K562 (cell line): Measurements from ENCODE around the gene MX1. TPM values are rescaled to one million over a fixed set of nuclear protein-coding genes. Genes with fewer than 3 reads are reported as not detected.

Experiments used
- ATAC-seq: fragments of 200-7000 bp; cut with Tn5 transposase; 3 replicates; pipeline ENCODE4 v1.9.1; 2020; ENCODE audit warnings: moderate library complexity
- BruUV-seq: library from RNA; stranded (reverse); fragments of 400-500 nt; replicated peaks from 2 replicates; lab custom pipeline; 2021; lab: Mats Ljungman, UMichigan
- CTCF ChIA-PET: fragments of 300-600 bp; formaldehyde crosslinking; extraction: SDS; loops from one replicate; lab custom pipeline; 2021; ENCODE audit warnings: low intra/inter-chr PET ratio; lab: Yijun Ruan, JAX
- POLR2A ChIA-PET: fragments of 300-600, 350-650 bp; sonication (Branson Sonifier 250); formaldehyde crosslinking; extraction: SDS; loops from one replicate; lab custom pipeline; 2021; ENCODE audit warnings: antibody characterized with exemption, inconsistent platforms; lab: Yijun Ruan, JAX
- DNase-seq, 4 experiments: peaks; one replicate each; pipeline versions ENCODE4 v3.0.0 to v3.0.0-alpha.2; 2011 to 2018; ENCODE audit warnings: low spot score in 3 of 4, mixed read lengths in 3 of 4; ENCODE audit errors: extremely low read depth in 1 of 4
- FAIRE-seq: peaks from 2 replicates; lab custom pipeline; 2011; peaks lifted over from hg19 to GRCh38; lab: Jason Lieb, UNC
- H2AFZ ChIP-seq: 2 replicates; pipeline ENCODE4 v1.6.0; 2011; ENCODE audit warnings: low read depth, low read length, control low read depth, inconsistent platforms
- H3K27ac ChIP-seq: fragments of 200-600 bp; 3 replicates; pipeline ENCODE4 v1.8.0; 2011; ENCODE audit warnings: low read depth, mild to moderate bottlenecking, control low read depth, inconsistent platforms, low read length, moderate library complexity, mixed read lengths; ENCODE audit errors: extremely low read depth
- H3K27me3 ChIP-seq, 2 experiments: fragments of 300-600 bp in 1 of 2; 2 replicates in 1 of 2; 3 replicates in 1 of 2; pipeline versions ENCODE4 v1.6.0 to v1.8.0; 2011; ENCODE audit warnings: inconsistent platforms in 2 of 2, low read length in 2 of 2, mild to moderate bottlenecking in 1 of 2, mixed read lengths in 1 of 2, moderate library complexity in 1 of 2; ENCODE audit not compliant: control insufficient read depth in 2 of 2, insufficient read depth in 2 of 2
- H3K36me3 ChIP-seq: fragments of 300-600 bp; 3 replicates; pipeline ENCODE4 v1.8.0; 2011; ENCODE audit warnings: mild to moderate bottlenecking, low read length, inconsistent platforms; ENCODE audit not compliant: control insufficient read depth, insufficient read depth
- H3K4me1 ChIP-seq, 2 experiments: fragments of 200-600 bp in 1 of 2; replicated peaks in 1 of 2; 2 replicates in 1 of 2; 3 replicates in 1 of 2; pipeline versions ENCODE4 v1.5.1 to v1.8.0; 2011; ENCODE audit warnings: inconsistent platforms in 2 of 2, low read length in 2 of 2, mild to moderate bottlenecking in 1 of 2, mixed read lengths in 1 of 2, moderate library complexity in 1 of 2; ENCODE audit not compliant: control insufficient read depth in 2 of 2, insufficient read depth in 2 of 2
- H3K4me2 ChIP-seq: 2 replicates; pipeline ENCODE4 v1.6.1; 2011; ENCODE audit warnings: low read length, control low read depth, inconsistent platforms, mixed read lengths; ENCODE audit not compliant: insufficient read depth
- H3K4me3 ChIP-seq: fragments of 200-600 bp; sonication (generic), shearing (Covaris generic); 2 replicates; pipeline ENCODE4 v1.5.1; 2016; ENCODE audit warnings: control low read depth, inconsistent platforms
- H3K79me2 ChIP-seq: fragments of 200-600 bp; 3 replicates; pipeline ENCODE4 v1.8.0; 2011; ENCODE audit warnings: low read length, inconsistent platforms; ENCODE audit not compliant: control insufficient read depth, insufficient read depth
- H3K9ac ChIP-seq, 2 experiments: 2 replicates each; pipeline versions ENCODE4 v1.6.0 to v1.6.1; 2011; ENCODE audit warnings: low read depth in 2 of 2, low read length in 2 of 2, control low read depth in 1 of 2, inconsistent platforms in 1 of 2, mild to moderate bottlenecking in 1 of 2, mixed read lengths in 1 of 2; ENCODE audit not compliant: insufficient read depth in 1 of 2
- H3K9me1 ChIP-seq: one replicate; pipeline ENCODE4 v1.6.0; 2011; ENCODE audit warnings: inconsistent platforms, mild to moderate bottlenecking, low read length, moderate library complexity; ENCODE audit not compliant: control insufficient read depth, insufficient read depth
- H3K9me3 ChIP-seq: replicated peaks from 2 replicates; pipeline ENCODE4 v1.5.1; 2011; ENCODE audit warnings: low read depth, low read length, inconsistent platforms; ENCODE audit not compliant: control insufficient read depth, insufficient read depth
- H4K20me1 ChIP-seq: replicated peaks from 2 replicates; pipeline ENCODE4 v1.6.1; 2011; ENCODE audit warnings: low read length, inconsistent platforms, mixed read lengths; ENCODE audit not compliant: control insufficient read depth, insufficient read depth
- ARID2 ChIP-seq: fragments of 450-650 bp; IDR thresholded peaks from 2 replicates; pipeline ENCODE4 v1.6.1; 2017; ENCODE audit warnings: antibody characterized with exemption, mild to moderate bottlenecking
- FOSL1 ChIP-seq: fragments of 200-800 bp; sonication (Bioruptor generic); conservative IDR thresholded peaks from 2 replicates; pipeline ENCODE4 v1.6.1; 2016; ENCODE audit warnings: missing genetic modification characterization, missing compliant biosample characterization
- ZNF695 ChIP-seq: fragments of 450-650 bp; formaldehyde crosslinking; IDR thresholded peaks from 2 replicates; pipeline ENCODE4 v1.4.0; 2020; ENCODE audit warnings: mild to moderate bottlenecking, moderate library complexity
- WGBS: fragments of 100-300 bp; shearing (Covaris generic); methylation state at CpG from one replicate; pipeline ENCODE4 v1.1.6; 2016; ENCODE audit warnings: low coverage, mixed read lengths; ENCODE audit not compliant: insufficient coverage; ENCODE audit errors: missing lambda C conversion rate; 5-methylcytosine and 5-hydroxymethylcytosine counted together
- in situ Hi-C: fragments of 300-500 bp; cut with MboI; formaldehyde crosslinking; loops from 4 replicates; pipeline ENCODE4 v1.15.0; 2018; ENCODE audit warnings: inconsistent platforms, mixed read lengths
- intact Hi-C: fragments of 100-400 bp; cut with micrococcal nuclease; formaldehyde crosslinking; loops from 2 replicates; pipeline ENCODE4 v1.14.2; 2022
- polyA plus RNA-seq, 8 experiments: library from polyadenylated mRNA; depleted of rRNA in 4 of 8; stranded (reverse) in 5 of 8; unstranded in 3 of 8; fragments of >200 nt; fragmentation: Nextera tagmentation in 2 of 8; fragmentation: Illumina TruSeq in 1 of 8; extraction: Ambion mirVana in 2 of 8; extraction: Trizol in 1 of 8; gene quantifications; 2 replicates each; pipeline versions ENCODE4 v1.2.1 to v1.2.3, GENCODE V29; 2011 to 2014; ENCODE audit warnings: inconsistent platforms in 1 of 8, missing spikeins in 1 of 8
- total RNA-seq, 7 experiments: library from RNA; depleted of rRNA in 6 of 7; stranded (reverse); fragments of >200 nt in 6 of 7; fragmentation: Illumina TruSeq in 2 of 7; extraction: Trizol in 2 of 7; gene quantifications; 2 replicates each; pipeline versions ENCODE4 v1.2.1 to v1.2.3, GENCODE V29; 2011 to 2021; ENCODE audit warnings: low replicate concordance in 1 of 7
- TF ChIP-seq, protein P1 (sequence below): fragments of 450-650 bp; formaldehyde crosslinking; IDR thresholded peaks from 2 replicates; pipeline ENCODE4 v1.4.0; 2020; ENCODE audit warnings: mild to moderate bottlenecking, mixed read lengths
- TF ChIP-seq, protein P2 (sequence below): fragments of 250-450 bp; sonication (Bioruptor Pico); IDR thresholded peaks from 2 replicates; pipeline ENCODE4 v1.5.0; 2021; ENCODE audit warnings: mild to moderate bottlenecking, moderate library complexity
- TF ChIP-seq, protein P3 (sequence below), 2 experiments: fragments of 450-650 bp; formaldehyde crosslinking in 1 of 2; IDR thresholded peaks; 2 replicates each; pipeline versions ENCODE4 v1.4.0 to v1.6.1; 2014 to 2020; ENCODE audit warnings: mild to moderate bottlenecking in 2 of 2, borderline replicate concordance in 1 of 2, low read depth in 1 of 2

Gene MX1
- total and polyA plus RNA-seq, 9 of the 15 experiments (the other 6 are each of a cell fraction or from before 2014, with no cell fraction given) = 0.07 to 0.51 (median 0.21) TPM; not detected in 5

DNA sequence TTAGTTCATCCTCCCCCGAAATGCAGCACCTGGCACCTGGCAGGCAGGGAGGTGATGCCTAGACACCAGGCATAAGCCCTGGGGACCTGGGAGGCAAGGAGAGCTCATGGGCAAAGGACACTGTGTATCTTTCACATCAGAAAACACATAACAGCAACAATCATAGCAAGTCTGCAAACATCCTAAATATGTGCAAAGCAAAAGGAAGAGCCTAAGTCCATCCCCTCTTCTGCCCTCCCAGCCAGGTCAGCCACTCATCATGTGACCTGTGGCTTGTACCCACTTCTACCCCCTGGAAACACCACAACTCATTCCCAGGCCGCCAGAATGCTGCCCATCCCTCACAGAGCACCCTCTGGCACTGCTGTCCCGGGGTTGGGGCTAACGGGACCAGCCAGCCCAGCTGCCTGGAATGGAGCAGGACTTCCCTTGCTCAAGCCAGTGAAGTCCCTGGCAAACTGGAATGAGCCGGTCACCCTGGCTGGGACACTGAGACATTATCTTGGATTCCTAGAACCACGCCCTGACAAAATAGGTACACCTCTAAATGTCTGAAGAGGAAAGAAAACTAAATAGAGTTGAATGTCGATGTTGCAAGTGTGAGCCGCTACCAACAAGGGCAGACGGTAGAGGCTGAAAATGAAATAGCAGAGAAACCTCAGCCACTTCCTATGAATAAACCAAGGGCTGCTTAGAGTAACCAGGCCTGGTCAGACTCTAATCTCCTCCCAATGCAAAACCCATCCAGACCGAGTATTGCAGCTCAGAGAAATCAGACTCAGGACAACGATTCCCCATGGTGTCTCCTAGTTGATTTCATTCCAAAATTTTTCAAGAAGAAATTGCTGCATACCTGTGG is 52.5 kb downstream of the MX1 start:
- CTCF ChIA-PET = no interaction called here
- H3K9me3 ChIP-seq = no peaks in the 10 kb centered on the region
- no peak for DNase-seq
- H3K4me1 ChIP-seq = no peaks in the 10 kb centered on the region
- H4K20me1 ChIP-seq = no peaks in the 10 kb centered on the region
- no peaks in the 10 kb centered on the region for H3K9me1 ChIP-seq
- in situ Hi-C loops = no loop called here
- no peak overlapping the region for H3K27ac ChIP-seq
- BruUV-seq = no TSS peak
- H3K4me2 ChIP-seq = no peak overlapping the region
- 0% methylated on average over 11 of the region's 11 CpGs for WGBS
- no peak overlapping the region for H3K9ac ChIP-seq
- H3K79me2 ChIP-seq = no peaks in the 10 kb centered on the region
- H3K27me3 ChIP-seq = peaks cover 12 to 30% of the 10 kb centered on the region in 2 experiments; a peak in 4 of 5 replicates
- POLR2A ChIA-PET = no interaction called here
- H3K36me3 ChIP-seq = no peaks in the 10 kb centered on the region
- H3K4me3 ChIP-seq = no peak overlapping the region
- no peak overlapping the region for H2AFZ ChIP-seq
- intact Hi-C loops = no loop called here
- ATAC-seq = no peak
- FAIRE-seq = peak; percentile 55
- TF ChIP-seq, protein P1, sequence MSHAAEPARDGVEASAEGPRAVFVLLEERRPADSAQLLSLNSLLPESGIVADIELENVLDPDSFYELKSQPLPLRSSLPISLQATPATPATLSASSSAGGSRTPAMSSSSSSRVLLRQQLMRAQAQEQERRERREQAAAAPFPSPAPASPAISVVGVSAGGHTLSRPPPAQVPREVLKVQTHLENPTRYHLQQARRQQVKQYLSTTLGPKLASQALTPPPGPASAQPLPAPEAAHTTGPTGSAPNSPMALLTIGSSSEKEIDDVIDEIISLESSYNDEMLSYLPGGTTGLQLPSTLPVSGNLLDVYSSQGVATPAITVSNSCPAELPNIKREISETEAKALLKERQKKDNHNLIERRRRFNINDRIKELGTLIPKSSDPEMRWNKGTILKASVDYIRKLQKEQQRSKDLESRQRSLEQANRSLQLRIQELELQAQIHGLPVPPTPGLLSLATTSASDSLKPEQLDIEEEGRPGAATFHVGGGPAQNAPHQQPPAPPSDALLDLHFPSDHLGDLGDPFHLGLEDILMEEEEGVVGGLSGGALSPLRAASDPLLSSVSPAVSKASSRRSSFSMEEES (CRISPR knock-in tag) = peak; percentile 35
- no peak for TF ChIP-seq FOSL1 (tag)
- TF ChIP-seq, protein P2, sequence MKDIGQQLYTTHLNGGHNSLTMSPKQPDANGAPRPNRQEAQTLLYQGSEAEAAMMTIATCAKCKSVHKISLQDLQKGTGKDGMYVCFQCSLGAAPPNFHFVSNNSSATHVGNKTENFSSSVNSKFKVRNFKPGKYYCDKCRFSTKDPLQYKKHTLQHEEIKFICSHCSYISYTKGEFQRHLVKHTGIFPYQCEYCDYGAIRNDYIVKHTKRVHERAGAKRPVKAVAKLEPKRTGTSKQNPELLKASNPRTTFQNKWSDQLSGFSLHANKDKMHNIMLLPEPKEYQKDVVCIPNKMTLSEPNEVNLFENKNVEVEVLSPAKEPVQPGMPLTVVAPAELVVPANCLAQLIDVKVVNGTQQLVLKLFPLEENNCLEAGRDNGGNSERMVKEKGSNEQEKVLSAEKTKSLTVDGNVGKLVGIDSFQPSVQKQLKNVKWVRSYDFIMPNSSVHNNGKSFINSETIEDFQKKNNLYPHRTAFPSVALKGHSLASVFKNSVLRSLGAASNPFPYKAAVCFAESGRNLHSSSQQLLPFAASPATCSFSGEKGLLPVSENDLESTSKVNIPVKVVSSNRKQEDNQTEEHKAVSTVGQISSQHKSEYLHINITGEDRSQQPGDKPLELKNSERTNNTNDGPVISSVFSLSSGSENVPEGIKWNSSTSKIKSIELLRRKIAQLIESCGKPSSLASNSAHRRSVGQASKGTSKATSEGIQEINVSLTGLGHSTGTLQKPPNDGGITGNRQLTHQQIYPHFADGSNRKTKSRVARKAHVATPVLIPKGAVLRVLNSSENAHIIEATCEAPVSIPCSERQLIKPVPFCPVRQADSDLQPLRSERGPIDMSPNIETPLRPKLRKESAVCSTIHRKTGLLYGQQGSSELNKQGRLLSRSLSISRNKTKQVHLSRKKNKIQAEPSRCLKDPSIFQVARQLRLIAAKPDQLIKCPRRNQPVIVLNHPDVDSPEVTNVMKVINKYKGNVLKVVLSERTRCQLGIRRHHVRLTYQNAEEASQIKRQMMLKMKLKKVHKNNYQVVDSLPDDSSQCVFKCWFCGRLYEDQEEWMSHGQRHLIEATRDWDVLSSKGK (CRISPR knock-in tag) = no peak
- TF ChIP-seq ARID2 = no peak
- TF ChIP-seq, protein P3, sequence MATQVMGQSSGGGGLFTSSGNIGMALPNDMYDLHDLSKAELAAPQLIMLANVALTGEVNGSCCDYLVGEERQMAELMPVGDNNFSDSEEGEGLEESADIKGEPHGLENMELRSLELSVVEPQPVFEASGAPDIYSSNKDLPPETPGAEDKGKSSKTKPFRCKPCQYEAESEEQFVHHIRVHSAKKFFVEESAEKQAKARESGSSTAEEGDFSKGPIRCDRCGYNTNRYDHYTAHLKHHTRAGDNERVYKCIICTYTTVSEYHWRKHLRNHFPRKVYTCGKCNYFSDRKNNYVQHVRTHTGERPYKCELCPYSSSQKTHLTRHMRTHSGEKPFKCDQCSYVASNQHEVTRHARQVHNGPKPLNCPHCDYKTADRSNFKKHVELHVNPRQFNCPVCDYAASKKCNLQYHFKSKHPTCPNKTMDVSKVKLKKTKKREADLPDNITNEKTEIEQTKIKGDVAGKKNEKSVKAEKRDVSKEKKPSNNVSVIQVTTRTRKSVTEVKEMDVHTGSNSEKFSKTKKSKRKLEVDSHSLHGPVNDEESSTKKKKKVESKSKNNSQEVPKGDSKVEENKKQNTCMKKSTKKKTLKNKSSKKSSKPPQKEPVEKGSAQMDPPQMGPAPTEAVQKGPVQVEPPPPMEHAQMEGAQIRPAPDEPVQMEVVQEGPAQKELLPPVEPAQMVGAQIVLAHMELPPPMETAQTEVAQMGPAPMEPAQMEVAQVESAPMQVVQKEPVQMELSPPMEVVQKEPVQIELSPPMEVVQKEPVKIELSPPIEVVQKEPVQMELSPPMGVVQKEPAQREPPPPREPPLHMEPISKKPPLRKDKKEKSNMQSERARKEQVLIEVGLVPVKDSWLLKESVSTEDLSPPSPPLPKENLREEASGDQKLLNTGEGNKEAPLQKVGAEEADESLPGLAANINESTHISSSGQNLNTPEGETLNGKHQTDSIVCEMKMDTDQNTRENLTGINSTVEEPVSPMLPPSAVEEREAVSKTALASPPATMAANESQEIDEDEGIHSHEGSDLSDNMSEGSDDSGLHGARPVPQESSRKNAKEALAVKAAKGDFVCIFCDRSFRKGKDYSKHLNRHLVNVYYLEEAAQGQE (IDR thresholded peaks at IDR 0.05; ENCODE audit: borderline replicate concordance) = peak; percentile 39; the same call in 1 of the 2 replicates
- TF ChIP-seq, protein P3 (CRISPR knock-in tag; IDR thresholded peaks at IDR 0.05; ENCODE audit: low read depth) = no peak
- TF ChIP-seq ZNF695 (CRISPR knock-in tag) = no peak
